Stimulated activated CD4-positive, alpha-beta T cell treated with anti-CD3 and anti-CD28 coated beads, Interleukin-1b, Interleukin-23, amount 100 ng/mL, for 4 hours (primary cell): ENCODE results near the gene SH2B3.
"Not testable (repeated sequence)": the region's sequence is repeated elsewhere in the genome, so short reads cannot be mapped to it uniquely, and the experiment has no call there.

Source experiments
- DNase-seq, 2 donors: peaks; one replicate each; pipeline ENCODE4 v3.0.0-alpha.2; 2020; ENCODE audit warnings: low read depth in 2 of 2

SH2B3 gene

DNA sequence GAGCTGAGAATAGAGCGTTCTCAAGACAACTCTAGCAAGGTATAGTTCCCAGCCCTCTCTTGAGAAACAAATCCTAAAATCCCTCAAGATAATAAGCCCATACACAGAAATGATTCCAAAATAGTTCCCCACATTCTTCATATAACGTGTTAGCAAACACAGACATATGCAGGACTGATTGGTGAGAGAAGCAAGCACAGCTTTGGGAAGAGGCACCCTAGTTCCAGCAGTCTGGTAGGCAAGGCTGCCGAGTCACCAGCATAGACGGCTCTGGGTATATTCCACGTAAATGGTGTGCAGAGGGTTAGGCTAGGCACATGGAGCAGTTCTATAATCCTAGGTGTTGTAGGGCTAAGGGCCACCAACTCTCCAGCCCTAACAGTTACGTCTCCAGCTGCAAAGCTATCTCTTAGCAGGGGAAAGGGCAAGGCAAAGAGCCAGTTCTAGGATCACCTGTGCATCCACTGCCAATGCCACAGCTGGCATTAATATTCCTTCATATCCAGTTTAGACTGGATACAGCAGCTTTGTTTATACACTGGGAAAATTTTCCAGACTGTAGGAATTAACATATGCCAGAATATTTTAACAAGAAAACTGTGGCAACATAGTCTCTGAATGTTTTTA, 52.9 kb downstream of the SH2B3 start:
- DNase-seq: no peak

- DNase-seq: not testable (repeated sequence)
Measured at GRCh38 chr12:111460111-111460510, 54.4 kb downstream of the SH2B3 start.

GRCh38 chr12:111462210-111462769, 56.6 kb downstream of the SH2B3 start:
- DNase-seq: no peak

DNA sequence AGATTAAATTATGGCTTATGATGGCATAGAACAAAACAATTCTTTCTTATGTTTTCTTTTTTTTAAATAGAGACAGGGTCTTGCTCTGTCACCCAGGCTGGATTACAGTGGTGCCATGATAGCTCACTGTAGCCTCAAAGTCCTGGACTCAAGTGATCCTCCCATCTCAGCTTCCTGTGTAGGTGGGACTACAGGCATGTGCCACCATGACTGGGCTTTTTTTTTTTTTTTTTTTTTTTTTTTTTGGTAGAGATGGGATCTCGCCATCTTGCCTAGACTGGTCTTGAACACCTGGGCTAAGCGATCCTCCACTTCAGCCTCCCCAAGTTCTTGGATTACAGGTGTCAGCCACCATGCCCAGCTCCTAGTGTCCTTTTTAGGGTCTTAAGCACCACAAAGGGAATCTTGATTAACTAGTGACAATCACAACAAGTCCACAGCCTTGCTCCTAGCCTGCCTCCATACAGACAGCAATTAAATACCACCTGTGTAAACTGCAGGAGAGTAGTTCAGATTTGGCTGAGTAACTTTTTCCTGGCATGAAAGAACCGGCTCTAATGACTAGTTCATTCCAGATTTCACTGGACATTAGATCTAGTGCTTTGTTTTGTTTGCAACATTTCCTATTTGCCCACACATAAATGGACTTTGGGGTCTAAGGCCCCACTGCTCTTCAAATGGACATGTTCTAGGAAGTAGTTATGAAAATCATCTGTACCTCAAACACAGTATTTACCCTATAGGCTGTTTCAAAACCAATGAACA, 61.6 kb downstream of the SH2B3 start:
- no peak for DNase-seq

DNA sequence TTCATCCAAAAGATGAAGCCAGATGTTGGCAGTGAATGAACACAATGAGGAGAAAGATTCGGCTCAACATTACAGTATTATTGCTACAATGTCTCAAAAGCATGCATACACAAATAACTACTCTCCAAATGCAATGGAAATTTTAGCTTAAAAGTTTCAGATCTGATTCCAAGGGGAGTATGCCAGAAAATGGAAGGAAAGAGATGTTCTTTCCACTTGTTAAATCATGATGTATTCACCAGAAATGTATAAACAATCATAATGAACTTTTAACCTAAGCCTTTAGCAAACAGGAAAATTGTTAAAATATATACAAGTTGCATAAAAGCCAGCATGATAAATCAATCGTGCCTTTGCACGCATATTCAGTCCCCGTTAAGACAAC, 62.1 kb downstream of the SH2B3 start:
- no peak for DNase-seq

GRCh38 chr12:111469401-111469800, 63.7 kb downstream of the SH2B3 start:
- no peak for DNase-seq

DNA sequence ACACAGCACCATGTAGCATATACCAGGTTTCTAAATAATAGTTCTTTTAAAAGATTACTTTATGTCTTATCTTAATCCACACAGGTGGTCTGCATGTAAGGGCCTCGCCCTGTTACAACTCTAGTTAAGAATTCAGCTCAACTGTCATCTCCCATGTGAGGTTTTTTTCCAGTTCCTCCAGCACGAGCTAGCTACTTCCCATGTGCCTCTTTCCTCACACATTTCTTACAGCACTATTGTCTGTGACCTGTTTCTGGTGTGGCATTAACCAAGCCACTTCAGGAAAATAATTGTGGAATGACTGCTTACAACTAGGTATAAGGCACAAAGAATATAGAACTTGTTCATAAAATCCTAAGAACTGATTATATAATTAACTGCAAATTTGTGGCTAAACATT, 65.5 kb downstream of the SH2B3 start:
- no peak for DNase-seq

GRCh38 chr12:111482462-111482861, 76.7 kb downstream of the SH2B3 start:
- DNase-seq: no peak

GRCh38 chr12:111488271-111488670, 82.5 kb downstream of the SH2B3 start:
- DNase-seq: no peak

- no peak for DNase-seq
Measured at GRCh38 chr12:111488798-111489197, 83.1 kb downstream of the SH2B3 start.

GRCh38 chr12:111492979-111493378, 87.3 kb downstream of the SH2B3 start:
- not testable (repeated sequence) for DNase-seq

DNA sequence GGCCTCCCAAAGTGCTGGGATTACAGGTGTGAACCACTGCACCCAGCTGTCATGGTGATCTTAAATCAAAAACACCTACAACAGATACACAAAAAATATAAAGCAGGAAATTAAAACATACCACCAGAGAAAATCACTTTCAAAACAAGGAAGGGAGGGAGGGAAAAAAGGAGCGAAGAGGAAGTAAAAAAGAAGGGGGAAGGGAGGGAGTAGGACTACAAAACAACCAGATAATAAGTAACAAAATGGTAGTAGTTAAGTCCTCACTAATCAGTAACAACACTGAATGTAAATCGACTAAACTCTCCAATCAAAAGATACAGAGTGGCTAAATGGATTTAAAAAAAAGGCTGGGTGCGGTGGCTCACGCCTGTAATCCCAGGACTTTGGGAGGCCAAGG, 89.0 kb downstream of the SH2B3 start:
- no peak for DNase-seq
